Psoas muscle (tissue), 8 donors: ENCODE results near the gene ADGB. TPM values are rescaled to one million over a fixed set of nuclear protein-coding genes. Genes with fewer than 3 reads are reported as not detected.

ENCODE experiments used
- ATAC-seq, 4 donors: fragments of 200-7000 bp; cut with Tn5 transposase; one replicate each; pipeline ENCODE4 v1.9.1; 2020; ENCODE audit warnings: moderate library complexity in 3 of 4, mild to moderate bottlenecking in 2 of 4
- DNase-seq, 2 donors: peaks; one replicate each; pipeline ENCODE4 v3.0.0-alpha.2; 2020
- H3K27ac ChIP-seq: fragments of 200-600 bp; one replicate; pipeline ENCODE4 v1.8.0; 2022
- H3K27me3 ChIP-seq, 3 donors: fragments of 200-600 bp in 1 of 3; one replicate each; pipeline versions ENCODE4 v1.6.1 to v1.8.0; 2013 to 2022; ENCODE audit warnings: low read length in 2 of 3, mild to moderate bottlenecking in 2 of 3, moderate library complexity in 1 of 3; ENCODE audit not compliant: insufficient read depth in 3 of 3
- H3K36me3 ChIP-seq, 2 donors: fragments of 200-600 bp in 1 of 2; one replicate each; pipeline versions ENCODE4 v1.6.1 to v1.8.0; 2013 to 2022; ENCODE audit warnings: low read depth in 1 of 2, mild to moderate bottlenecking in 1 of 2, moderate library complexity in 1 of 2; ENCODE audit not compliant: insufficient read depth in 1 of 2
- H3K4me1 ChIP-seq: fragments of 200-600 bp; one replicate; pipeline ENCODE4 v1.8.0; 2022
- H3K4me3 ChIP-seq: fragments of 200-600 bp; one replicate; pipeline ENCODE4 v1.8.0; 2022; ENCODE audit warnings: mild to moderate bottlenecking
- H3K9me3 ChIP-seq: fragments of 200-600 bp; one replicate; pipeline ENCODE4 v1.8.0; 2022
- CTCF ChIP-seq: fragments of 200-600 bp; IDR thresholded peaks from one replicate; pipeline ENCODE4 v1.8.0; 2022; ENCODE audit warnings: antibody characterized with exemption
- WGBS, 3 donors: extraction: QIAGEN DNeasy Blood & Tissue Kit; methylation state at CpG; one replicate each; pipeline versions ENCODE4 v1.1.6 to v1.1.7; 2013; 5-methylcytosine and 5-hydroxymethylcytosine counted together
- intact Hi-C, 2 donors: fragments of 100-400 bp; cut with DNase I; formaldehyde crosslinking; loops; one replicate each; pipeline versions ENCODE4 v1.11.0 to v1.14.2; 2022
- polyA plus RNA-seq, 3 donors: library from polyadenylated mRNA; stranded (reverse); fragments of 200-250 nt; gene quantifications; one replicate each; pipeline ENCODE4 v1.2.3, GENCODE V29; 2013
- total RNA-seq, 4 donors: library from RNA; stranded (reverse); fragmentation: NEBNext Ultra II Directional in 2 of 4; extraction: Animal tissue kit (Norgen Biotek cat#: 25700) in 2 of 4; gene quantifications; one replicate each; pipeline versions ENCODE4 v1.2.1 to v1.2.4, GENCODE V29; 2021 to 2023
- donor health status: healthy with polysubstance abuse.
- donor health status: DM: no; HTN: no; CAD: no; lungs with moderate emphysema.
- donor health status: Bipolar disorder and iron deficiency.
- donor health status: healthy.
- donor health status: DM: yes; HTN: yes; CAD: no.
- donor health status: DM: no; HTN: no; CAD: no.
- donor health status: DM: no; HTN: no; CAD: no.
- donor health status: DM: yes; HTN: yes; CAD: no.

The ADGB gene
- total and polyA plus RNA-seq, 7 donors, result not detected

- TF ChIP-seq CTCF, result no peak
- no peaks in the 10 kb centered on the region for H3K27me3 ChIP-seq
- no peak overlapping the region for H3K4me3 ChIP-seq
- no peak for ATAC-seq
- H3K9me3 ChIP-seq, result no peaks in the 10 kb centered on the region
- no peaks in the 10 kb centered on the region for H3K36me3 ChIP-seq
- H3K27ac ChIP-seq, result no peak overlapping the region
- H3K4me1 ChIP-seq, result no peaks in the 10 kb centered on the region
- intact Hi-C loops, result loop anchor here (5.0 to 10.0 kb wide), 4 partner anchors 349 to 1309 kb away; partner anchors contain the start of gene STXBP5 (in 1 of the 2)
- 89 to 95% (median 95%) methylated on average over 7 of the region's 7 CpGs for WGBS, 3 donors
- DNase-seq, result no peak
These were observed 257.5 kb downstream of the ADGB start for GRCh38 chr6:146856296-146856695.

GRCh38 chr6:146857180-146857979 is 258.6 kb downstream of the ADGB start:
- WGBS, 3 donors, result 13 to 16% (median 14%) methylated on average over 27 of the region's 27 CpGs
- peak; percentile 100 for TF ChIP-seq CTCF
- Histone ChIP-seq H3K4me1 (no peaks in the 10 kb centered on the region), H3K9me3 (no peaks in the 10 kb centered on the region), H3K27me3 (no peaks in the 10 kb centered on the region), H3K27ac (no peak overlapping the region), H3K4me3 (peak overlapping the region; percentile 53), H3K36me3 (no peaks in the 10 kb centered on the region)
- intact Hi-C loops, result loop anchor here (5.0 to 10.0 kb wide), 4 partner anchors 347 to 1307 kb away; partner anchors contain the start of gene STXBP5 (in 1 of the 2)
- DNase-seq, result peak; percentile 87 to 92
- ATAC-seq, result peak; percentile 94 to 99 (median 96)

DNA sequence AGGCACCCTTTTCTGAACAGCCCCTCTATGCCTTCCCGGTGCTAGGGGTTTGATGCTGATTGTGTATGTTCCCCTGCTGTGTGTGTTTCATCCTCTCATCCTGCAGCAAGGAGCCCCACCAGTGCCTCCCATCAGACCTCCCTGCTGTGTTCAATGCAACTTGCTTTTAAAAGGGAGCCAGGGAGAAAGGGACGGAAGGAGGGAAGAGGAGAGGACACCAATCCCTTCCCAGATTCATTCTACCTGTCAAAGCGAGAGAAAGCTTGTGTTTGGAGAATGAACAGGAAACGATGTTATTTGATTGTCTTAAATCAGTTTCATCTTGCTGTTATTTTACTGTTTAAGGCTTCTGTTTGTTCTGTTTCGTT is 259.2 kb downstream of the ADGB start:
- H3K27me3 ChIP-seq, result no peaks in the 10 kb centered on the region
- 41 to 58% (median 43%) methylated on average over 5 of the region's 5 CpGs for WGBS, 3 donors
- intact Hi-C loops, result loop anchor here (5.0 to 10.0 kb wide), 4 partner anchors 347 to 1307 kb away; partner anchors contain the start of gene STXBP5 (in 1 of the 2)
- H3K4me1 ChIP-seq, result no peaks in the 10 kb centered on the region
- H3K4me3 ChIP-seq, result peak overlapping the region; percentile 53
- no peak for DNase-seq
- H3K27ac ChIP-seq, result no peak overlapping the region
- H3K9me3 ChIP-seq, result no peaks in the 10 kb centered on the region
- H3K36me3 ChIP-seq, result no peaks in the 10 kb centered on the region
- no peak for TF ChIP-seq CTCF
- ATAC-seq, result peak in 3 of 4 donors; percentile 3 to 61 (median 33)

DNA sequence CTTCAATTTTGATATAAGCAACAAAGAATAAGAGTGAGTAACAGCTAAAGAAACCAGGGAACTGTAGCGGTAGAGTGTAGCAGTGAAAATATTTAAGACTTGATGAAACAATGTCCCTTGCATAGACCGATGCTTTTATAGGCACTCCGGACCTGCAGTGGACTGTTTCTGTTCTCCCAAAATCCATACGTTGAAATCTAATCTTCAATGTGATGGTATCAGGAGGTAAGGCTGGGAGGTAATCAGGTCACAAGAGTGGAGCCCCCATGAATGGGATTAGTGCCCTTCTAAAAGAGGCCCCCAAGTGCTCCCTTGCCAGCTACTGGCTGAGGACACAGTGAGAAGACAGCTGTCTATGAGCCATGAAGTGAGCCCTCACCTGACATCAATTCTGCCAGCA is 260.4 kb downstream of the ADGB start:
- H3K9me3 ChIP-seq, result no peaks in the 10 kb centered on the region
- no peaks in the 10 kb centered on the region for H3K27me3 ChIP-seq
- H3K36me3 ChIP-seq, result no peaks in the 10 kb centered on the region
- H3K27ac ChIP-seq, result no peak overlapping the region
- no peak overlapping the region for H3K4me3 ChIP-seq
- no peak for ATAC-seq
- no peaks in the 10 kb centered on the region for H3K4me1 ChIP-seq
- DNase-seq, result no peak
- 97 to 98% (median 97%) methylated on average over 4 of the region's 4 CpGs for WGBS, 3 donors
- intact Hi-C loops, result loop anchor here (5.0 to 10.0 kb wide), 4 partner anchors 346 to 1306 kb away; partner anchors contain the start of gene STXBP5 (in 1 of the 2)
- no peak for TF ChIP-seq CTCF
